ENCODE results near the gene SHISA5. TPM values are rescaled to one million over a fixed set of nuclear protein-coding genes. Genes with fewer than 3 reads are reported as not detected.

The SHISA5 gene
- polyA plus RNA-seq, 3 donors: 147 to 266 (median 242) TPM

- Mint-ChIP-seq H3K4me3 (peak overlapping the region; percentile 34 to 66), H3K9me3 (no peaks in the 10 kb centered on the region), H3K36me3 (peaks cover 27 to 45% of the 10 kb centered on the region in 2 donors), H3K4me1 (peaks cover 63% of the 10 kb centered on the region), H3K27me3 (ENCODE audit: low read depth in 3 of 3) (peaks cover 0 to 2% (median 0%) of the 10 kb centered on the region in 3 donors), H3K27ac (peak overlapping the region; percentile 73 to 100 (median 100))
- Histone ChIP-seq H3K36me3 (replicated peaks in 1 of 2; ENCODE audit: control insufficient read depth in 1 of 2, insufficient read depth in 2 of 2, low read length in 2 of 2) (peaks cover 34 to 38% of the 10 kb centered on the region in 2 donors), H4K20me1 (ENCODE audit: insufficient read depth, low read length) (peaks cover 11% of the 10 kb centered on the region), H3K4me3 (replicated peaks in 1 of 3; ENCODE audit: low read depth in 2 of 3, low read length in 3 of 3) (no peak overlapping the region), H3K27ac (ENCODE audit: low read depth in 1 of 2, low read length in 2 of 2) (peak overlapping the region; percentile 52 to 100), H3K27me3 (ENCODE audit: control insufficient read depth in 2 of 2, insufficient read depth in 2 of 2, low read length in 2 of 2) (no peaks in the 10 kb centered on the region), H3K4me1 (ENCODE audit: control insufficient read depth in 1 of 2, insufficient read depth in 2 of 2, low read length in 2 of 2) (peaks cover 74 to 81% of the 10 kb centered on the region in 2 donors), H3K9ac (ENCODE audit: insufficient read depth, low read length, poor library complexity, severe bottlenecking) (no peak overlapping the region), H3K9me3 (replicated peaks in 1 of 2; ENCODE audit: control insufficient read depth in 1 of 2, insufficient read depth in 1 of 2, low read length in 2 of 2) (no peaks in the 10 kb centered on the region), H2AFZ (ENCODE audit: insufficient read depth, low read depth, low read length, poor library complexity, severe bottlenecking) (no peak overlapping the region), H3K4me2 (replicated peaks; ENCODE audit: extremely low read depth, low read length, poor library complexity, severe bottlenecking) (peak overlapping the region; percentile 3), H3K79me2 (ENCODE audit: insufficient read depth, low read length) (peaks cover 74% of the 10 kb centered on the region)
- 91% methylated on average over 17 of the region's 29 CpGs for WGBS (ENCODE audit: insufficient coverage)
- no peak for TF ChIP-seq CTCF (IDR thresholded peaks at IDR 0.05)
- DNase-seq: no peak
- intact Hi-C loops (cut with micrococcal nuclease): loop anchor here (5.0 to 10.0 kb wide), 3 partner anchors 78 to 216 kb away; partner anchors contain the start of genes SLC26A6 (in 2 of the 2) and NCKIPSD (in 1 of the 2)
Measured at GRCh38 chr3:48469046-48469915, 34.7 kb downstream of the SHISA5 start.

GRCh38 chr3:48468329-48468731, 35.6 kb downstream of the SHISA5 start:
- DNase-seq: no peak
- H3K79me2 ChIP-seq (ENCODE audit: insufficient read depth, low read length): peaks cover 71% of the 10 kb centered on the region
- peak overlapping the region; percentile 87 to 100 (median 100) for H3K27ac Mint-ChIP-seq

More at GRCh38 chr3:48468329-48468731, 35.6 kb downstream of the SHISA5 start:
- TF ChIP-seq CTCF (IDR thresholded peaks at IDR 0.05): no peak
- Histone ChIP-seq H3K4me3 (replicated peaks in 1 of 3; ENCODE audit: low read depth in 2 of 3, low read length in 3 of 3) (peak overlapping the region in 1 of 3 experiments; percentile 91), H2AFZ (ENCODE audit: insufficient read depth, low read depth, low read length, poor library complexity, severe bottlenecking) (no peak overlapping the region), H3K27ac (ENCODE audit: low read depth in 1 of 2, low read length in 2 of 2) (peak overlapping the region; percentile 97 to 100), H3K27me3 (ENCODE audit: control insufficient read depth in 2 of 2, insufficient read depth in 2 of 2, low read length in 2 of 2) (no peaks in the 10 kb centered on the region), H4K20me1 (ENCODE audit: insufficient read depth, low read length) (peaks cover 11% of the 10 kb centered on the region), H3K36me3 (replicated peaks in 1 of 2; ENCODE audit: control insufficient read depth in 1 of 2, insufficient read depth in 2 of 2, low read length in 2 of 2) (peaks cover 36 to 44% of the 10 kb centered on the region in 2 donors), H3K9ac (ENCODE audit: insufficient read depth, low read length, poor library complexity, severe bottlenecking) (peak overlapping the region; percentile 19), H3K4me1 (ENCODE audit: control insufficient read depth in 1 of 2, insufficient read depth in 2 of 2, low read length in 2 of 2) (peaks cover 69 to 77% of the 10 kb centered on the region in 2 donors), H3K4me2 (replicated peaks; ENCODE audit: extremely low read depth, low read length, poor library complexity, severe bottlenecking) (peak overlapping the region; percentile 97), H3K9me3 (replicated peaks in 1 of 2; ENCODE audit: control insufficient read depth in 1 of 2, insufficient read depth in 1 of 2, low read length in 2 of 2) (no peaks in the 10 kb centered on the region)
- H3K9me3 Mint-ChIP-seq: no peaks in the 10 kb centered on the region
- WGBS (ENCODE audit: insufficient coverage): 87% methylated on average over 5 of the region's 8 CpGs
- H3K4me3 Mint-ChIP-seq: peak overlapping the region in 1 of 2 donors; percentile 67
- intact Hi-C loops (cut with micrococcal nuclease): loop anchor here (5.0 to 10.0 kb wide), 3 partner anchors 79 to 216 kb away; partner anchors contain the start of genes SLC26A6 (in 2 of the 2) and NCKIPSD (in 1 of the 2)
- peaks cover 0 to 2% (median 0%) of the 10 kb centered on the region in 3 donors for H3K27me3 Mint-ChIP-seq (ENCODE audit: low read depth in 3 of 3)
- H3K4me1 Mint-ChIP-seq: peaks cover 59% of the 10 kb centered on the region
- H3K36me3 Mint-ChIP-seq: peaks cover 27 to 50% of the 10 kb centered on the region in 2 donors

All from CD14-positive monocyte (primary cell).